Activated effector memory CD4-positive, alpha-beta T cell treated with Interleukin-2 at 50 U/mL for 16 hours (primary cell): ENCODE data around the gene MBTD1.
"Not testable (repeated sequence)": the region's sequence is repeated elsewhere in the genome, so short reads cannot be mapped to it uniquely, and the experiment has no call there.

Source experiments
- DNase-seq: peaks from one replicate; pipeline ENCODE4 v3.0.0-alpha.2; 2020

Gene MBTD1

GRCh38 chr17:51185763-51186332 is 74.0 kb downstream of the MBTD1 start:
- no peak for DNase-seq

- no peak for DNase-seq
Measured at GRCh38 chr17:51184124-51184523, 75.7 kb downstream of the MBTD1 start.

GRCh38 chr17:51180486-51180885 is 79.4 kb downstream of the MBTD1 start:
- no peak for DNase-seq

GRCh38 chr17:51172030-51172429 is 87.8 kb downstream of the MBTD1 start:
- DNase-seq: not testable (repeated sequence)

- DNase-seq: no peak
Measured at GRCh38 chr17:51170736-51171135, 89.1 kb downstream of the MBTD1 start.

GRCh38 chr17:51169340-51169739 is 90.5 kb downstream of the MBTD1 start:
- DNase-seq: no peak

- peak; percentile 55 for DNase-seq
Measured at GRCh38 chr17:51166987-51167931, 92.6 kb downstream of the MBTD1 start.

GRCh38 chr17:51166198-51166986 is 93.5 kb downstream of the MBTD1 start, which contains the start of gene NME2:
NME2 (plus strand) TSS chr17:51166411; CDS start chr17:51166831, 420 bp downstream.
- peak; percentile 58 for DNase-seq

- DNase-seq: peak; percentile 15
Measured at GRCh38 chr17:51165680-51166197, 94.1 kb downstream of the MBTD1 start.

GRCh38 chr17:51164911-51165679 is 94.8 kb downstream of the MBTD1 start:
- DNase-seq: no peak

- DNase-seq: no peak
Measured at GRCh38 chr17:51161541-51161940, 98.3 kb downstream of the MBTD1 start.

- DNase-seq: no peak
Measured at GRCh38 chr17:51159604-51160003, 100.2 kb downstream of the MBTD1 start.

- no peak for DNase-seq
Measured at GRCh38 chr17:51155416-51155815, 104.4 kb downstream of the MBTD1 start.

GRCh38 chr17:51154176-51154575 is 105.7 kb downstream of the MBTD1 start:
- DNase-seq: no peak

GRCh38 chr17:51153210-51154072 is 106.4 kb downstream of the MBTD1 start, which contains the start of gene NME1:
NME1 (plus strand) TSS chr17:51153559; CDS start chr17:51155655, 2,096 bp downstream.
- DNase-seq: peak; percentile 98

- DNase-seq: no peak
Measured at GRCh38 chr17:51152766-51153209, 107.1 kb downstream of the MBTD1 start.

- DNase-seq: no peak
Measured at GRCh38 chr17:51150932-51151331, 108.9 kb downstream of the MBTD1 start.

GRCh38 chr17:51149163-51149562 is 110.7 kb downstream of the MBTD1 start:
- no peak for DNase-seq

GRCh38 chr17:51147650-51148049 is 112.2 kb downstream of the MBTD1 start:
- no peak for DNase-seq

- no peak for DNase-seq
Measured at GRCh38 chr17:51144266-51145022, 115.4 kb downstream of the MBTD1 start.
